CD14-positive monocyte (primary cell): Measurements from ENCODE around the gene TIAM1. TPM values are rescaled to one million over a fixed set of nuclear protein-coding genes. Genes with fewer than 3 reads are reported as not detected.

Source experiments
- DNase-seq, 3 donors: peaks; one replicate each; pipeline ENCODE4 v3.0.0-alpha.2; 2011 to 2022
- H2AFZ ChIP-seq: 2 replicates; pipeline ENCODE4 v1.6.0; 2012; ENCODE audit warnings: mild to moderate bottlenecking, low read depth, low read length, inconsistent platforms; ENCODE audit not compliant: insufficient read depth, poor library complexity, severe bottlenecking
- H3K27ac ChIP-seq, 2 donors: 1 replicate in 1 of 2; 2 replicates in 1 of 2; pipeline ENCODE4 v1.5.1; 2012 to 2013; ENCODE audit warnings: low read length in 2 of 2, control low read depth in 1 of 2, inconsistent platforms in 1 of 2, low read depth in 1 of 2, mild to moderate bottlenecking in 1 of 2
- H3K27me3 ChIP-seq, 2 donors: one replicate each; pipeline versions ENCODE4 v1.6.0 to v1.6.1; 2011 to 2013; ENCODE audit warnings: low read length in 2 of 2; ENCODE audit not compliant: control insufficient read depth in 2 of 2, insufficient read depth in 2 of 2
- H3K36me3 ChIP-seq, 2 donors: replicated peaks in 1 of 2; 1 replicate in 1 of 2; 2 replicates in 1 of 2; pipeline versions ENCODE4 v1.5.1 to v1.6.1; 2012 to 2013; ENCODE audit warnings: low read length in 2 of 2, control low read depth in 1 of 2, inconsistent platforms in 1 of 2, mild to moderate bottlenecking in 1 of 2; ENCODE audit not compliant: insufficient read depth in 2 of 2, control insufficient read depth in 1 of 2
- H3K4me1 ChIP-seq, 2 donors: 1 replicate in 1 of 2; 2 replicates in 1 of 2; pipeline versions ENCODE4 v1.5.1 to v1.6.1; 2012 to 2013; ENCODE audit warnings: low read length in 2 of 2, control low read depth in 1 of 2, inconsistent platforms in 1 of 2, mild to moderate bottlenecking in 1 of 2, moderate library complexity in 1 of 2; ENCODE audit not compliant: insufficient read depth in 2 of 2, control insufficient read depth in 1 of 2
- H3K4me2 ChIP-seq: replicated peaks from 2 replicates; pipeline ENCODE3; 2012; ENCODE audit warnings: low read length, moderate library complexity, mild to moderate bottlenecking; ENCODE audit not compliant: poor library complexity, severe bottlenecking; ENCODE audit errors: extremely low read depth
- H3K4me3 ChIP-seq, 3 experiments: fragments of 200-600 bp in 1 of 3; sonication (generic) in 1 of 3; replicated peaks in 1 of 3; 1 replicate in 2 of 3; 2 replicates in 1 of 3; pipeline ENCODE4 v1.5.1; 2011 to 2013; ENCODE audit warnings: low read length in 3 of 3, mild to moderate bottlenecking in 3 of 3, control low read depth in 2 of 3, low read depth in 2 of 3, inconsistent platforms in 1 of 3, moderate library complexity in 1 of 3
- H3K79me2 ChIP-seq: 2 replicates; pipeline ENCODE4 v1.6.0; 2012; ENCODE audit warnings: mild to moderate bottlenecking, control low read depth, inconsistent platforms, low read length, moderate library complexity; ENCODE audit not compliant: insufficient read depth
- H3K9ac ChIP-seq: 2 replicates; pipeline ENCODE4 v1.6.0; 2017; ENCODE audit warnings: low read length, mild to moderate bottlenecking; ENCODE audit not compliant: insufficient read depth, poor library complexity, severe bottlenecking
- H3K9me3 ChIP-seq, 2 donors: replicated peaks in 1 of 2; 1 replicate in 1 of 2; 2 replicates in 1 of 2; pipeline versions ENCODE4 v1.5.1 to v1.6.1; 2012 to 2013; ENCODE audit warnings: low read length in 2 of 2, control low read depth in 1 of 2; ENCODE audit not compliant: control insufficient read depth in 1 of 2, insufficient read depth in 1 of 2
- H4K20me1 ChIP-seq: 2 replicates; pipeline ENCODE4 v1.6.0; 2012; ENCODE audit warnings: mild to moderate bottlenecking, low read length, control low read depth, moderate library complexity; ENCODE audit not compliant: insufficient read depth
- H3K27ac Mint-ChIP-seq, 7 donors: one replicate each; pipeline ENCODE4 v1.8.0; 2020; ENCODE audit warnings: mild to moderate bottlenecking in 7 of 7, mixed read lengths in 7 of 7, moderate library complexity in 6 of 7, inconsistent platforms in 2 of 7
- H3K27me3 Mint-ChIP-seq, 3 donors: one replicate each; pipeline ENCODE4 v1.8.0; 2021 to 2022; ENCODE audit warnings: low read depth in 3 of 3, mild to moderate bottlenecking in 3 of 3, mixed read lengths in 3 of 3, moderate library complexity in 3 of 3, inconsistent platforms in 1 of 3
- H3K36me3 Mint-ChIP-seq, 2 donors: one replicate each; pipeline ENCODE4 v1.8.0; 2020; ENCODE audit warnings: mixed read lengths in 2 of 2, inconsistent platforms in 1 of 2, mild to moderate bottlenecking in 1 of 2
- H3K4me1 Mint-ChIP-seq: one replicate; pipeline ENCODE4 v1.8.0; 2020; ENCODE audit warnings: mild to moderate bottlenecking, mixed read lengths
- H3K4me3 Mint-ChIP-seq, 2 donors: one replicate each; pipeline ENCODE4 v1.8.0; 2020; ENCODE audit warnings: mild to moderate bottlenecking in 2 of 2, mixed read lengths in 2 of 2, moderate library complexity in 1 of 2
- H3K9me3 Mint-ChIP-seq, 7 donors: one replicate each; pipeline ENCODE4 v1.8.0; 2020 to 2022; ENCODE audit warnings: mixed read lengths in 7 of 7, mild to moderate bottlenecking in 6 of 7, moderate library complexity in 6 of 7, inconsistent platforms in 2 of 7
- CTCF ChIP-seq: fragments of 200-600 bp; IDR thresholded peaks from one replicate; pipeline ENCODE4 v1.8.0; 2022; ENCODE audit warnings: antibody characterized with exemption, mild to moderate bottlenecking
- WGBS: methylation state at CpG from one replicate; pipeline ENCODE4 v1.1.5; 2013; ENCODE audit warnings: missing lambda C conversion rate; ENCODE audit not compliant: insufficient coverage; 5-methylcytosine and 5-hydroxymethylcytosine counted together
- intact Hi-C, 2 donors: fragments of 100-400 bp; cut with micrococcal nuclease; formaldehyde crosslinking; loops; one replicate each; pipeline versions ENCODE4 v1.15.0 to v1.15.1; 2023
- polyA plus RNA-seq, 3 donors: library from polyadenylated mRNA; depleted of rRNA in 1 of 3; unstranded in 2 of 3; stranded (reverse) in 1 of 3; fragments of 300-500 nt in 2 of 3; fragments of >200 nt in 1 of 3; fragmentation: Illumina TruSeq in 2 of 3; gene quantifications; 1 replicate in 2 of 3; 2 replicates in 1 of 3; pipeline ENCODE4 v1.2.3, GENCODE V29; 2012 to 2021

The TIAM1 gene
- polyA plus RNA-seq, 3 donors: 17.7 to 55.0 (median 45.3) TPM

- no peaks in the 10 kb centered on the region for H3K36me3 ChIP-seq
- DNase-seq: no peak
- H3K27me3 ChIP-seq: no peaks in the 10 kb centered on the region
- H3K9ac ChIP-seq: no peak overlapping the region
- no peak overlapping the region for H3K4me3 ChIP-seq
- peak overlapping the region in 1 of 2 donors; percentile 21 for H3K4me3 Mint-ChIP-seq
- no peaks in the 10 kb centered on the region for H3K36me3 Mint-ChIP-seq
- no peak overlapping the region for H3K27ac ChIP-seq
- WGBS: no CpG with 5 or more reads among the region's 2 CpGs
- peaks cover 2 to 13% (median 7%) of the 10 kb centered on the region in 3 donors for H3K27me3 Mint-ChIP-seq
- H3K27ac Mint-ChIP-seq: no peak overlapping the region
- H3K4me1 Mint-ChIP-seq: peaks cover 19% of the 10 kb centered on the region
- no peaks in the 10 kb centered on the region for H3K9me3 ChIP-seq
- H3K79me2 ChIP-seq: no peaks in the 10 kb centered on the region
- TF ChIP-seq CTCF: no peak
- H3K4me1 ChIP-seq: peaks cover 0 to 9% of the 10 kb centered on the region in 2 donors
- H3K4me2 ChIP-seq: no peak overlapping the region
- H4K20me1 ChIP-seq: no peaks in the 10 kb centered on the region
- H3K9me3 Mint-ChIP-seq: peaks cover 0 to 5% (median 0%) of the 10 kb centered on the region in 7 donors
- intact Hi-C loops: no loop called here
- H2AFZ ChIP-seq: no peak overlapping the region
Observed at GRCh38 chr21:31366825-31367224, 22.8 kb upstream of the TIAM1 start.

- peaks cover 19% of the 10 kb centered on the region for H3K4me1 Mint-ChIP-seq
Observed at GRCh38 chr21:31364253-31364945, 20.3 kb upstream of the TIAM1 start.

More at GRCh38 chr21:31364253-31364945, 20.3 kb upstream of the TIAM1 start:
- Mint-ChIP-seq H3K27me3 (peaks cover 7 to 9% (median 7%) of the 10 kb centered on the region in 3 donors), H3K9me3 (peaks cover 3 to 11% (median 5%) of the 10 kb centered on the region in 7 donors), H3K36me3 (no peaks in the 10 kb centered on the region), H3K27ac (no peak overlapping the region), H3K4me3 (no peak overlapping the region)
- peaks cover 0 to 9% of the 10 kb centered on the region in 2 donors for H3K4me1 ChIP-seq
- H3K36me3 ChIP-seq: no peaks in the 10 kb centered on the region
- no CpG with 5 or more reads among the region's 4 CpGs for WGBS
- H3K27me3 ChIP-seq: peaks cover 0 to 2% of the 10 kb centered on the region in 2 donors
- H3K4me3 ChIP-seq: no peak overlapping the region
- peaks cover 3 to 5% of the 10 kb centered on the region in 2 donors for H3K9me3 ChIP-seq
- no peak overlapping the region for H3K4me2 ChIP-seq
- TF ChIP-seq CTCF: no peak
- no peaks in the 10 kb centered on the region for H4K20me1 ChIP-seq
- no peak overlapping the region for H3K27ac ChIP-seq
- no peak for DNase-seq
- H3K9ac ChIP-seq: no peak overlapping the region
- no peak overlapping the region for H2AFZ ChIP-seq
- no peaks in the 10 kb centered on the region for H3K79me2 ChIP-seq
- intact Hi-C loops: no loop called here
